OCI-LY7 (cell line): ENCODE data around the gene CTDSPL. TPM values are rescaled to one million over a fixed set of nuclear protein-coding genes. Genes with fewer than 3 reads are reported as not detected.

Experiments used
- BruUV-seq: library from RNA; stranded (reverse); fragments of 400-500 nt; replicated peaks from 2 replicates; lab custom pipeline; 2021; lab: Mats Ljungman, UMichigan
- CTCF ChIA-PET: fragments of 300-600 bp; sonication (Branson Sonifier 250); formaldehyde crosslinking; loops from one replicate; lab custom pipeline; 2022; ENCODE audit warnings: antibody characterized with exemption; ENCODE audit not compliant: unreplicated experiment; lab: Charles Lee
- POLR2A ChIA-PET: fragments of 300-600 bp; sonication (Branson Sonifier 250); formaldehyde crosslinking; loops from one replicate; lab custom pipeline; 2022; ENCODE audit warnings: antibody characterized with exemption; lab: Charles Lee
- DNase-seq: peaks from one replicate; pipeline ENCODE4 v3.0.0-alpha.2; 2015; ENCODE audit warnings: low spot score
- H2AFZ ChIP-seq: fragments of 200-600 bp; sonication (generic), shearing (Covaris generic); 2 replicates; pipeline ENCODE4 v1.6.1; 2014; ENCODE audit warnings: mild to moderate bottlenecking, antibody characterized with exemption, low read length, moderate library complexity
- H3K27ac ChIP-seq: fragments of 200-600 bp; sonication (generic); 2 replicates; pipeline ENCODE4 v1.5.1; 2014; ENCODE audit warnings: mixed run types, low read depth, mild to moderate bottlenecking, moderate library complexity, low read length, inconsistent platforms; ENCODE audit not compliant: poor library complexity, severe bottlenecking
- H3K36me3 ChIP-seq: fragments of 200-600 bp; sonication (generic); 2 replicates; pipeline ENCODE4 v1.6.1; 2014; ENCODE audit warnings: mild to moderate bottlenecking, antibody characterized with exemption, low read length, moderate library complexity, mixed read lengths; ENCODE audit not compliant: insufficient read depth
- H3K4me1 ChIP-seq: fragments of 200-600 bp; sonication (generic); 2 replicates; pipeline ENCODE4 v1.5.1; 2014; ENCODE audit warnings: mild to moderate bottlenecking, low read length; ENCODE audit not compliant: insufficient read depth, poor library complexity, severe bottlenecking
- H3K4me2 ChIP-seq: fragments of 200-600 bp; sonication (generic); 2 replicates; pipeline ENCODE4 v1.6.1; 2014; ENCODE audit warnings: mild to moderate bottlenecking, low read length
- H3K4me3 ChIP-seq: fragments of 200-600 bp; sonication (generic); 2 replicates; pipeline ENCODE4 v1.5.1; 2014; ENCODE audit warnings: mild to moderate bottlenecking, low read depth, low read length; ENCODE audit not compliant: poor library complexity, severe bottlenecking
- H3K79me2 ChIP-seq: fragments of 200-600 bp; sonication (generic); 2 replicates; pipeline ENCODE4 v1.6.1; 2016; ENCODE audit warnings: low read depth, mild to moderate bottlenecking, low read length, moderate library complexity, mixed read lengths; ENCODE audit not compliant: insufficient read depth
- H3K9me2 ChIP-seq: fragments of 200-600 bp; sonication (generic); 2 replicates; pipeline ENCODE4 v1.6.1; 2016; ENCODE audit warnings: mild to moderate bottlenecking, low read length, mixed read lengths; ENCODE audit not compliant: insufficient read depth
- H3K9me3 ChIP-seq: fragments of 200-600 bp; sonication (generic); 2 replicates; pipeline ENCODE4 v1.6.1; 2014; ENCODE audit warnings: mild to moderate bottlenecking, mixed run types, low read length, mixed read lengths
- H4K20me1 ChIP-seq: fragments of 200-600 bp; sonication (generic); 2 replicates; pipeline ENCODE4 v1.6.1; 2014; ENCODE audit warnings: mild to moderate bottlenecking, antibody characterized with exemption, low read length, moderate library complexity, mixed read lengths; ENCODE audit not compliant: insufficient read depth
- EZH2phosphoT487 ChIP-seq: fragments of 200-600 bp; sonication (generic); IDR thresholded peaks from 2 replicates; pipeline ENCODE4 v1.6.1; 2018; ENCODE audit warnings: low read depth, borderline replicate concordance, mild to moderate bottlenecking, mixed run types, antibody characterized with exemption, low read length, moderate library complexity, mixed read lengths
- intact Hi-C: fragments of 100-400 bp; cut with micrococcal nuclease; formaldehyde crosslinking; loops from one replicate; pipeline ENCODE4 v1.10.0; 2022; ENCODE audit not compliant: unreplicated experiment
- total RNA-seq, 2 experiments: library from RNA; depleted of rRNA in 1 of 2; stranded (reverse); fragments of >200 nt in 1 of 2; shearing (Covaris generic) in 1 of 2; gene quantifications; 2 replicates each; pipeline ENCODE4 v1.2.3, GENCODE V29; 2014 to 2022
- TF ChIP-seq, protein P1 (sequence below): fragments of 200-600 bp; sonication (generic); conservative IDR thresholded peaks from 2 replicates; pipeline ENCODE4 v1.5.1; 2014; ENCODE audit warnings: mild to moderate bottlenecking, antibody characterized with exemption, low read length, moderate library complexity, mixed read lengths

Gene CTDSPL
- total RNA-seq, 2 experiments from 2014 or later, result 0.38 TPM; not detected in 1

DNA sequence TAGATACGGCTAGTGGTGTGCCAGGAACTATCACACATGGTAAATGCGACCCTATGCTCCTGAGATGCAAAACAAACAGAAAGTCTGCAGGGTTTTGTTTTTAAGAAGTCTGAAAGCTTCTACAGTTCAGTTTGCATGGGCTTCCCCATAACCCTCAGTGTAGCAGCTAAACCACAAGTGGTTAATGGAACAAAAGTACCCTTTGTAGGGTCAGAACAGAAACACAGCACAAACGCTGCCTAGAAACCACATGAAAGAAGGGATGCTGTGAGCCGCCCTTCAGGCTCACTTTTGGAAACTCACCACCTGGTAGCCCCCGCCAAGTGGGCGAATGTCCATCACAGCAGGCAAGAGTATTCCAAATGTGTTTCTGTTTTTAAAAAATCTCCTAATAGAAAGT is 46.2 kb downstream of the CTDSPL start:
- DNase-seq, result peak; percentile 93
- CTCF ChIA-PET, result no interaction called here
- no peaks in the 10 kb centered on the region for H3K79me2 ChIP-seq
- TF ChIP-seq EZH2phosphoT487, result no peak
- TF ChIP-seq, protein P1, sequence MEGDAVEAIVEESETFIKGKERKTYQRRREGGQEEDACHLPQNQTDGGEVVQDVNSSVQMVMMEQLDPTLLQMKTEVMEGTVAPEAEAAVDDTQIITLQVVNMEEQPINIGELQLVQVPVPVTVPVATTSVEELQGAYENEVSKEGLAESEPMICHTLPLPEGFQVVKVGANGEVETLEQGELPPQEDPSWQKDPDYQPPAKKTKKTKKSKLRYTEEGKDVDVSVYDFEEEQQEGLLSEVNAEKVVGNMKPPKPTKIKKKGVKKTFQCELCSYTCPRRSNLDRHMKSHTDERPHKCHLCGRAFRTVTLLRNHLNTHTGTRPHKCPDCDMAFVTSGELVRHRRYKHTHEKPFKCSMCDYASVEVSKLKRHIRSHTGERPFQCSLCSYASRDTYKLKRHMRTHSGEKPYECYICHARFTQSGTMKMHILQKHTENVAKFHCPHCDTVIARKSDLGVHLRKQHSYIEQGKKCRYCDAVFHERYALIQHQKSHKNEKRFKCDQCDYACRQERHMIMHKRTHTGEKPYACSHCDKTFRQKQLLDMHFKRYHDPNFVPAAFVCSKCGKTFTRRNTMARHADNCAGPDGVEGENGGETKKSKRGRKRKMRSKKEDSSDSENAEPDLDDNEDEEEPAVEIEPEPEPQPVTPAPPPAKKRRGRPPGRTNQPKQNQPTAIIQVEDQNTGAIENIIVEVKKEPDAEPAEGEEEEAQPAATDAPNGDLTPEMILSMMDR, result no peak
- peak overlapping the region; percentile 71 for H3K4me2 ChIP-seq
- no peaks in the 10 kb centered on the region for H3K9me3 ChIP-seq
- no peaks in the 10 kb centered on the region for H3K9me2 ChIP-seq
- intact Hi-C loops, result no loop called here
- POLR2A ChIA-PET, result no interaction called here
- no peaks in the 10 kb centered on the region for H4K20me1 ChIP-seq
- H2AFZ ChIP-seq, result peak overlapping the region; percentile 89; the same call in 1 of the 2 replicates
- H3K4me1 ChIP-seq, result peaks cover 81% of the 10 kb centered on the region
- no peaks in the 10 kb centered on the region for H3K36me3 ChIP-seq
- peak overlapping the region; percentile 94 for H3K27ac ChIP-seq
- BruUV-seq, result no TSS peak
- H3K4me3 ChIP-seq, result peak overlapping the region; percentile 55

DNA sequence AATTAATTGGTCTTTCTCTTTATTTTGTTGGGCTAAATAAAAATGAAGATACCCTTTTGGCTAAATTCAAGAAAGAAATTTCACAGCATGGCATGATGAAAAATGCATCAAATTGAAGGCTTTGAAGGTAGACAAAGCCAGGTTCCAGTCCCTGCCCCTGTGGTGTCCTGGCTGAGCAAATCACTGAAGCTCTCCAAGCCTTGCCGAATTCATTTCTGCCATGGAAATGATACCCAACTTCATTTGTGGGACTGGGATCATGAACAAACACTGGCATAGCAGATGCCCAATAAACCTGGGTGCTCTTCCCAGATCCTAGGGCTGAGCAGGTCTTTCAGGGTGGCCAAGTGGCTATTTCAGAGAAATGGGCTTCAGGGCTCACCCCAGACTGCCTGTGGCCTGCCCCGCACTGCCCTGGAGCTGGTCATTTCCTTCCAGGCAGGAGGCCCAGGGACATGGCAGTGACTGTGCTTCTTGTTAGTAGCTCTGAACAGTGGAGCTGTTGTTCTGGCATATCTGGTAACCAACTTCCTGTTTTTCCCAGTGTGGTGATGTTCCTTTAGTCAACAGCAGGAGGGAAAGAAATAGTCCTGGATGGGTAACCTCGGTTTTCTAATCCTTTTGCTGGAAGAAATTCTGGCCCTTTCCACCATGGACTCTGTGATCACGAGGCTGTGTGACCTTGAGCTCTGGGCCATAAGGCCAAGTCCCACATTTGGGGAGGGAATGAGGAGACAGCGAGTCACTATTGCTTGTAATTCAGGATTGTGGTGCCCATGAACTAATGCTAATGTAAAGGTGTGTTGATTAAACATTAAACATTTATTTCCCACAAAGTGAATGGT is 47.6 kb downstream of the CTDSPL start:
- no peak for DNase-seq
- peak overlapping the region; percentile 54 for H2AFZ ChIP-seq
- H3K4me1 ChIP-seq, result peaks cover 77% of the 10 kb centered on the region
- BruUV-seq, result no TSS peak
- H3K36me3 ChIP-seq, result no peaks in the 10 kb centered on the region
- H3K27ac ChIP-seq, result no peak overlapping the region
- H3K4me3 ChIP-seq, result no peak overlapping the region
- no peaks in the 10 kb centered on the region for H3K9me2 ChIP-seq
- TF ChIP-seq EZH2phosphoT487, result no peak
- TF ChIP-seq, protein P1, result no peak
- no peaks in the 10 kb centered on the region for H3K79me2 ChIP-seq
- no peaks in the 10 kb centered on the region for H3K9me3 ChIP-seq
- peak overlapping the region; percentile 71 for H3K4me2 ChIP-seq
- POLR2A ChIA-PET, result interaction anchor here (2.2 kb wide), 1 partner anchor 10 kb away, joined by 7 read pairs; no protein-coding TSS in a partner anchor
- H4K20me1 ChIP-seq, result no peaks in the 10 kb centered on the region
- intact Hi-C loops, result no loop called here
- CTCF ChIA-PET, result no interaction called here
